NCI-H748 treated with DMSO at 0.1 percent for 48 hours (cell line): Measurements from ENCODE around the gene GMPR2.

Experiments
- DNase-seq: peaks from one replicate; lab custom pipeline; 2025; lab: John Stamatoyannopoulos, UW

The GMPR2 gene

DNA sequence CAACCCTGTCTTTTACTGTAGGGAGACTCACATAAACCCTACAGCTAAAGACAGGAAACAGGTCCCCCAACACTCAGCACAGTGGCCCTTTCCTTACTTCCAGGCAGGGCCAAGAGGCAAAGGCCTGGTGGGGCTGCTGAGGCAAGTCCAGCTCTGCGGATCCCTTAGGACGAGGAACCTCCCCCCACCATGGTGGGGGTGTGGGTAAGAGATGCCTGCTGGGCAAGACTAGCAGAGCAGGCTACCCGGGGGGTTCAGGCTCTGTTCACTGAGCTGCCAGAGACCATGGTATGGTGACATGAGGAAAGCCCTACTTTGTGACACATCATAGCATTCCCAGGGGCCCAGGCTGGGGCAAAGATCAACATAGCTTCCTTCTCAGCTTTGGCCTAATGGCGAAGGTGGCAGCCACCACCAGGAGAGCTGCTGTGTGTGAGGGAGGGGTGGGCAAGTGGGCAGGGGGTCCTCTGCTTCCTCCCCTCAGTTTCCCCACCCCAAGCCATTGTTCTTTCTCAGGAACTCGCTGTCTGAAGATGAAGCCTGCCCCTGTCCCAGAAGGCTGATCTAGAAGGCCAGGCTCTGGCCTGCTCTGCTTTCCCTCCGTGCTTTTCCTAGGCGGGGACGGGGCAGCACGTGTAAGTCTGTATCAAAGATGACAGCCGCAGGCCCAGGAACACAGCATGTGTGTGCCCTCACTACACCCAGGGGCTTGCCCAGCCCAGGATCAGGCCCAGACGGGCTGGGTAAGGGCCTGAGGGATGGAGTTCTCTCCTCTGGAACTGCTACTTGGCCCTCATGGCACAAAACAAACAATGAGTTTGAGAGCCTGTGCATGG is 19.8 kb downstream of the GMPR2 start:
- no peak for DNase-seq

DNA sequence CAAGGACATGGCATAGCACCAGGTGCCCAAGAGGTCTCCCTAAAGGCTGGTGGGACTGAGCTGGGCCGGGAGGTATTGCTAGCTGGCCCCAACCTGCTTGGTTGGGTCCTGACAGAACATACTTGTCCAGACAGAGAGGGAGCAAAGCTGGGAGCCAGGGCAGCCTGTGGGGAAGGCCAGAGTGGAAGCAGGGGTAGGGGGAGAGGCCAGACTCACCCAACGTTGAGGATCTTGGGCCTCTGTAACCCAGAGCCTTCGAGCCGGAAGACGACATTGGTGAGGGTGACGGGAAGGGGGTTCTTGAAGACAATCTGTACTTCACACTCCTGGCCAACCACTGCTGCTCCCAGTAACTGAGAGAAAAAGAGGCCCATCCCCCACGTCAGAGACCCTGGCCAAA is 21.2 kb downstream of the GMPR2 start:
- DNase-seq = no peak

DNA sequence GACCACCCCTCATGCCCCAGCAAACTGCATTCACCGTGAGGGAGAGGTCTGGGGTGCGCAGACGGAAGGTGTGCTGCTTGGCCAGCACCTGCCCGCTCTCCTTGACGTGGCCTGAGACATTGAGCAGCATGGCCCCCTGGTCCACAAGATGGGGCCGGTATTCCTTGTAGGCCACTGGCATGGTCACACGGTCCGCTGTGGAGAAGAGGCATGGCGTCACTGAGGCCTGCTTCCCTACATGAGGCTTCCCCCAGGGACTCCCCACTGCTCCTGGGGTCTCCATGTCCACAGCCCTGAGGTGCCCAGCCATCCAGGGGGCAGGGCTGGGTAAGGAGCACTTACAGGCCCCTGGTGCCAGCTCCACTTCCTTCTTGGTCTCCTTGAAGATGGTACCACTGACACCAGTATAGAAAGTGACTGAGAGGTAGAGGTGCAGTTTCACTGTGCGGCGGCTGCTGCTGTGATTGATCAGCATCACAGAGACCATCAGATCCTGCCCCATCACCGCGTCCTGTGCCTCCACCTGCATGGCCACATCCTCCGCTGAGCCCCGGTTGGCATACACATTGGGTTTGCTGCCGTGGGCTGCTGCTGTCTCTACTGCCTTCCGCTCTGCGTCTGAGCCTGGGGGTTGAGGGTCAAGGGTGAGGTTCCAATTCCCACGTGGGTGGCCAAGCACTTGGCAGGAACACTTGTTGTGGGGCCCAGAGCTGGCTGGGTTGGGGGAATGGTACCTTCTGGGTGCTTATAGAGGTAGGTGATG is 22.1 kb downstream of the GMPR2 start:
- no peak for DNase-seq

DNA sequence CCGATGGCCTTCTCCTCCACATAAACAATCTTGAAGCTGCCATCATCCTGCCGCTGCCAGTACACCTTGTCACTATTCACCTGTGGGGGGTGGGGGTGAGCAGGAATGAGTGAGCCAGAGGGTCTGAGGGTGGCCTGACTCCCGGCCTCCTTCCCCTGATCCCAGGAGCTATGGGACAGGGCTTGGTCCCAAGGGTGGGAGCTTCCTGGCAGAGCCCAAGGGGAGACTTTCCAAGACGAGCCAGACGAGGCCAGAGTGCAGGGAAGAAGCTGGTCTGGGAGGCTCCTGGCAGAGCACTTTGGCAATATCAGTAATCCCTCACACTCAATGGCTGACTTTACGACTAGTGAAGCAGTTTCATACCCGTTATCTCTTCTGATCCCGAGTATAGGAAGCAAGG is 22.7 kb downstream of the GMPR2 start:
- no peak for DNase-seq

DNA sequence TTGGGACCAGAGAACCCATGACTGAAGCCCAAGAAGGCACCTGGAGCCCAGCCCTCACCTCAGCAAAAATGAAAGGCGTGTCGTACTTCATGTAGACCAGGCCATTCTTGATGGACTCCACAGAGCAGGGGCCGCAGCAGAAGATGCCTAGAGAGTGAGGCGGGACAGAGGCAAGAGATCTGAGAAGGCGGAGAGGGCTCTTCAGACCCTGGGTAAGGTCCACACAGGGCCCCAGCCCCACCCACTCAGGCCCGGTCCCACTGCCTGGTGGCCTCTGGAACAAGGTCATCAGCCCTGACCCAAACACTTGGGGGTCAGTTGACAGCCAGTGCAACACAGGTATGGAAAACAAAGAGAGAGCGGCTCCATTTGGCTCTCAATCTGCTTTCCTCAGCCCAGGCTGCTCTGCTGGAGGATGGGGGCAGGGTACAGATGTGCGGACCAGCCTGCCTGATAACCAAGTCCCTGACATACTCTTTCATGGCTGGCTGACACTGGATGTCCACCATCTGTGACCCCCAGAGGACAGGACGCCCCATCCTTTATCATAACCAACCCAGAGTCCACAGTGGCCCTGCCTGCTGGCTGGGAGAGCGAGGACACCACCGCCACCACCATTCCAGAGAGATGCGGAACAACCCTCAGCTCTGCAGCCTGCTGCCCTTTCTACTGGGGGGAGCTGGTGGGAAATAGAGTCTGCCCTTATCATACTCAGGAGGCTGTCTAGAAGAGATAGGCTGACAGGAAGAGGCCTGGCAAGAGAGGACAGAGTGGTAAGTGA is 23.4 kb downstream of the GMPR2 start:
- DNase-seq = no peak

DNA sequence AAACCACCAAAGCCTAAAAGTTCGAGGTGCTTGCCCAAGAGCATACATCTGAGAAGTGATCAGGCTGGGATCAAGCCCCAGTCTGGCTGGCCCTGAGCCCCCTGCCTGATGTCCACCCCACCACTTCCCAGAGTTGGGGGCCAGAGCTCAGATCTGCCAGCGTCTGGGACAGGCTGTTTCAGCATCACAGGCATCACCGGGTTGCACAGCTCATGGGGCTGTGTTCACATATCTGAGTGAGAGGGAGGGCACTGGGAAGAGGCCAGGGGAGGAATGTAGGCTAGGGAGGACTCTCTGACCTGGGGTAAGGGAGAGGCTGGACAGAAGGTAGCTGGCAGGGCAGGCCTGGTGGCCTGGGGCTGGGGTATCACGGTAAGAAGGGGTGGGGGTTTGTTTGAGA is 24.2 kb downstream of the GMPR2 start:
- no peak for DNase-seq

DNA sequence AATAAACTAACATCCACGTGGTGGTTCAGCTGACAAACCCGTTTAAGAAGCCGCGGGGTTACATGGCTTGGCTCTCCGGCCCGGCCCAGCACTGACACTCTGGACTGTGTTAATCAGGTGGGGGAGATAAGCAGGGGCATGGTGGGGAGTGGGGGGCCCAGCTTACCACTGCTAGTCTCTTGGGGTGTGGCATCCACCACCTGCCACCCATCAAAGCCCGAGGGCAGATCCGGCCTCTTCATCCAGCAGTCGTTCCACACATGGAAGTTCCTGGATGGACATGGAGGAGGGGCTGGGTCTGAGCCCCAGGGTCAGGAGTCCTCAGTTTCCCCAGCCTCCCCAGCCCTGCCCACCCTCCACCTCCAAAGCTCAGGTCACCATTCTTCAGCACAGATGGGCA is 25.4 kb downstream of the GMPR2 start:
- no peak for DNase-seq

DNA sequence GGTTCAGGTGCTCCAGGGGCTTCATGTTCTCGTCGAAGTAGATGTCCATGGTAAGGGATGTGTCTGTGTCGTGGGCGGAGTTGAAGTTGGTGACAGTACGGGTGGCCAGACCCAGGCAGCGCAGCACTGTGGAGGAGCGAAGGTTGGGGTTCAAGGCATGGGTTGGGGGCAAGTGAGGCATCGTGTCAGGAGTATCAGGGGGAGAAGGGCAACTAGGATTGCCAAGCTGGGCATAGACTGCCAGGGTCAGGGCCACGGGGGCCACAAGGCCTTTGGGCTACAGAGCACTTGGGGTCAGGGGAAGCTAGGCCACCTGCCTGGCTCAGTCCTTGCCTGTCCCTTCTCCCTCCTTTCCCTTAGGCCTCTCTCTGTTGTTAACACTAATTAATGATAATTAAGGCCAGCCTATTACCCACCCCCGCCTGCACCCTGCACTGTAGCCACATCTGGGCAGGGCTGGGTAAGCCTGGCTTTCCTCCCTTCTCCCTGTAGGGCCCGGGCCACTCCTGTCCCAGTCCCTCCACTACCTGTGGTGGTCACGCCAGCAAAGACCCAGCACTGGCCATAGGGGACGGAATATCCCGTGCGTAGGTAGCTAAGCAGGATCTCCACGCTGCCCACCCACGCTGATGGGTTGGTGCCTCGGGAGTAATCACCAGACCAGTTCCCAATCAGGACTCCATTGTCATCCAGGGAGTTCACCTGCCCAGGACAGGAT is 26.0 kb downstream of the GMPR2 start:
- DNase-seq = no peak

DNA sequence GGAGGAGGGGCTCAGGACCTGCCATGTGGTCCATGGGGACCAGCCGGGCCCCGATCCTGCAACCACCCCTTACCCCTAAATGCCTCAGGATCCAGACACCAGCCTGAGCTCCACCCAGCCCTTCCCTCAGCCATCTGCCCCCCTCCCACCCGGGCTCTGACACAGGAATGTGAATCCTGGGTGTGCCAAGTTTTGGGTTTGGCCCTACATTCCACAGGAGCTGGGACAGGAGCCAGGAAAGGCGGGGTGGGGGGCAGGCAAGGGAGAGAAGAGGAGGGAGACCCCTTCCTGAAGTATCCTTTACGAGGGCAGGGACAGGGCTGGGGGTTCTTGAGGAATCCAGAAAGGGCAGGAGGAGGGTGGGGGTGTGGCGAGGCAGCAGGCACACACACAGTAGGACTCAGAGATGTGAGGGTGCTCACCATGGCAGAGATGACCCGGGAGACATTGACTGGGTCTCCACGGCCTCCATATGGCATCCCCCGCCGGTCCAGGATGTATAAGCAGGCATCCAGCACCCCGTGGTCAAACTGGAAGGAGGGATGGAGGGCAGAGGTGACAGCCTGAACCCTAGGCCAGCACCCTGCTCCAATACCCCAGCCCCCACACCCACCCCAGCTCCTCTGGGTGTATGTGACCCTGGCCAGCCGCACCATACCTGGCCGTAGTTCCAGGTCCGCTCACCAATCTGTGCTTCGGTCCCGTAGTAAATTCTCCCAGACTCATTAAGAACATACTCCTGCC is 26.7 kb downstream of the GMPR2 start:
- no peak for DNase-seq

DNA sequence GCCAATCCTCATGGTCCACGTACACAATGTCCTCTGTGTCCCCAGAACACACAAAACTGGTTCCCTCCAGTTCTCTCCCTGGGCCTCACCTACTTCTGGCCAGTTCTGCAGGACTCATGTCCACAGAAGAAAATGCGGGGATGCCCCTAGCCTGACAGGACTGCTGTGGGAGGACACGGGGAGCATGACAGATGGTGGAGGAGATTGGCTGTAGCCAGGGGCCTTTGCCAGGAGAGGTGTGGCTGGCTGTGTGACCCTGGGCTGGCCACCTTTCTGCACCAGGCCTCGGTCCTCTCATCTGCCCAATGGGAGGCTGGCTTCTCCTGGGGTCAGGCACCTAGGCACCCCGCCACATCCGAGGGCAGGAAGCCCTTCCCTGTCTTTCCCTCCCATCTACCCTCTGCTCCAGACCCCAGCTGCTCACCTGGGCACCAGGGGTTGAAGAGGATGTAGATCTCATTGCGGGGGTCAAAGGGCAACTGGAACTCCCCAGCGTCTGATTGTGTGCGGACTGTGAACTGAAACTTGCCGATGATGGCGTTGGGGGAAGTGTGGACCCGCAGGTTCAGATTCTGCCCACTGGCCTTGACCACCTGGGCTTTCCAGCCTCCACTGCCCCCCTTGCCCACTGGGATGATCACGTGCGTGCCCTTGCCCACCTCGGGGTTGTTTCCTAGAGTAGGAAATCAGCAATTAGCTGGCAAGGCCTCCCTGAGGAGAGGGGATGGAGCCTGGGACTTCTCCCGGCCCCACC is 27.5 kb downstream of the GMPR2 start:
- DNase-seq = no peak

DNA sequence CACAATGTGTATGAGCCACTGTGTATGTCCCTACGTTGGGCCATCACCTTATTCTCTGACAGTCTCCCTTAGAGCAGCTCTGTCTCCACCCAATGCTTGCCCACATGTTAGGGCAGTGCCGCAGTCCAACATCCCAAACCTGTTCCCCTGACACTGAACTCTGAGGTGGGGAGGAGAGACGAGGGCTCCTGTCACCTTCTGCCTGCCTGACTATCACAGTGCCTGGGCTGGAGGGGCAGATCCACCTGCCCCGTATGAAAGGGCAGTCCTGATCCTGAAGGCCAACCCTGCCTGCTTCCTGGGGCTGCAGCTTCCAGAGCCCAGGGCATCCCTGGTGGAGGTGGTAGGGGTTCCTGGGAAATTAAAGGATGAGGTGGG is 28.0 kb downstream of the GMPR2 start:
- no peak for DNase-seq

DNA sequence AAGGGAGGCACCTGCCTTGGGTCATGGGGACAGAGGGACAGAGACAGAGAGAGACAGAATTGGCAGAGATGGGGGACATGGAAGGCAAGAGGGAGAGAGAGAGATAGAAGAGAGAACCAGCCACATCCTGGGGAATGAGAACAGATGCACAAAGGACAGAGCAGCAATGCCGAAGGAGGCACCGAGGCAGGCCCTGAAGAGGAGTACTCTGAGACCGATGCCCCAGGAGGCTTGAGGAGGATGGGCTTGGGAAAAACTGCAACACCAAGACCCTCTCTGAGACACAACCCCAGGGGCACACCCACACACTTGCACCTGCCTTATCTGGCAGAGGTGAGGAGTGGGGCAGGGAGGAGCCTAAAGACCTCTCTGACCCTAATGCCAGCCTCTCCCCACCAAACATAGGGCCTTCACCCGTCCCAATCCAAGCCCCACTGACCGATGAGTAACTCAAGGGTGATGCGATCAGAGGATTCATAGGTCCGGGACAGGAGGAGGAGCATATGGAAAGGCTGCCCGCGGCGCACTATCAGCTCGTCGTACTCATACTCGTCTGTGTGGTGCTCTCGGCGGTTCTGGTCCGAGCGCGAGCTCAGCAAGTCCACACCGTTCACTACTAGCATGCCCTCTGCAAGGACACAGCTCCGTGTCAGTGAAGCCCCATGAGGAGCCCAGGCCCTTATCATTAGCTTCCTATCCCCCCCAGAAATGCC is 28.7 kb downstream of the GMPR2 start:
- no peak for DNase-seq

DNA sequence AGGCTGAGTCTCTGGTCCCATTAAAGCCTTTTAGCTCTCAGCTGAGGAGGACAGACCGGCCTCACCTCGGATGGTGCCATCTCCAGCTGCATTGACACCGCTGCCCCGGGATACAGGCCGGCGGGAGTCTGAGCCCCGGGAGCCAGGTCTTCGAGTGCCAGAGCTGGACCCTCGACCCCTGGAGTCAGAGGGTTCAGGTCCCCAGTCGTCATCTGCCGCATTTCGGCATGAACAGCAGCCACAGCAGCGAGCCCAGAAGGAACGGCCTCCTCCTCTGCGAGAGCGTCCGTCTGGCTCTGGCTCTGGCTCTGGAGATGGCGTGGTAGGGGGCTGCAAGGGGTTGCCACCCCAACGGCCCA is 29.2 kb downstream of the GMPR2 start:
- DNase-seq = no peak

DNA sequence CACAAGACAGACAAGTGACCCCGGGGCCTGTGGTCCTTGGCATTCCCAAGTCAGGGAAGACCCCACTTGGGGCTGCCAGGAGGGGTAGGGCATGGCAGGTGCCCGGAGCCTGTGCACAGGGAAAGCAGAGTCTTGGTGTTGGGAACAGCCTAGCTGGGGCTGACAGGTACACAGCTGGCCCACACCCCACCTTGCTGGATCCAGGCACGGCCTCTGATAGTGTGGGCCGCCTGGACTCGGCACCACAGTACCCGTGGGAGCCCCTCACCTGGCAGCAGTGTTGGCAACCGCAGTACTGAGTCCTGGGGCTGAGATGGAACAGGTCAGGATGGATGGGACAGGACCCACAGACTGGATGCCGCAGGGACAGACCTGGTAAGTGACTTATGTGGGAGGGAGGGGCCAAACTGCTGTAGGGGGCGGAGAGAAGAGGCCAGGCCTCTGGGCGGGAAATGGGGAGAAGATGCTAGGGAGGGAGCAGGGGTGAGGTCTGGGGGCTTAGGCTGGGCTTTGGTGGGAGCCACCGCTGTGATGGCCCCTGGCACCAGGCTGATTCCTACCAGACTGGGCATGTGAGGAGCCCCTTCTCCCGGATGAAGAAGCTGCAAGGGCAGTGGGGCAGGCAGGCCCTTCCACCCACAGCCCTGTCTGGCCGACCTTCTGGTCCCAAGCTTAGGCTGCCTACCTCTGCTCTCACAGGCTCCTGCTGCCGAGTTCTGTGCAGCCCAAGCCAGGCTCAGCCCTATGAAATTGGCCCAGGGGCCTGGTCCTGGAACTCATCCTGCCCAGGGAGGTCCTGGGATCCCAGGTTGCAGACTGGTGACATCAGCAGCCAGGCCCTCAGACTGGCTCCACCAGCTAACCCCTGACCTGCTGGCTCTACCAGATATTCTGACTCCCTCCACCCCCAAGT is 30.3 kb downstream of the GMPR2 start, which contains the start of gene TGM1:
TSS of gene TGM1 (minus strand) at position 357 of the 913 bp plus-strand sequence. CDS start 825 bp downstream, outside the sequence.
- no peak for DNase-seq

DNA sequence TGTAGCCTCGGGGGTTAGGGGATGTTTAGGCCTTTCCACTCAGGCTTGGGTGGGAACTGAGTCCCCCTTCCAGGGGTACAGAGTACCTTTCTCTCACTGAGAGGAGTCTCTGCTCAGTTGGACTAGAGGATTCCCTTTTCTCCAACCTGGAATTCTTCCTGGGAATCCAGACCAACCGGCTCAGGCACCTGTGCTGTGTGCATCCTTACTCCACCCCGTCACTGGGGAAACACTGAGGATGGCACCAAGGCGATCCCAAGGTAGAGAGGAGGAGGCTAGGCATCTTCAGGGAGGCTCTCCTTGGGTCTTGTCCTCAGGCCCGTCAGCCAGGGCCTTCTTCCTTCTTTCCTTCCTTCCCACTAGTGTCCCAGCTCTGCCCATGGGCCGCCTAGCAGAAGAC is 31.1 kb downstream of the GMPR2 start:
- no peak for DNase-seq

DNA sequence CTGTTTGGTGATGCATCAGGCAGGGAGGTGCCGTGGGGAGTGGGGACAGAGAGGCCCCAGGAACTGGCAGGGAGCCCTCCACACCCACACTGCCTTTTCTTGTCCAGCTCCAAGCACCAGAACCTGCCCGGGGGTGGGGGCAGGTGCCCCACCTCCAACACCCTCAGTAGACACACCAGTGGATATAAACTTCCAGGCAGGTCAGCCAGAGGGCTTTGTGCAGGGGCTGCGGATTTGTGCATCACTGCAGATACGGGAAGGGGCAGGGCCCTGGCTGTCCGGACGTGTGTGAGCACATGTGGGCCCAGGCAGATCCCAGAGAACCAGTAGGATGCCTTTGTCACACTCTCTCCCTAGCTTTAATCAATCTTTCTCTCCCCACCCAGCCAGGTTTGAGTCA is 31.6 kb downstream of the GMPR2 start:
- no peak for DNase-seq

DNA sequence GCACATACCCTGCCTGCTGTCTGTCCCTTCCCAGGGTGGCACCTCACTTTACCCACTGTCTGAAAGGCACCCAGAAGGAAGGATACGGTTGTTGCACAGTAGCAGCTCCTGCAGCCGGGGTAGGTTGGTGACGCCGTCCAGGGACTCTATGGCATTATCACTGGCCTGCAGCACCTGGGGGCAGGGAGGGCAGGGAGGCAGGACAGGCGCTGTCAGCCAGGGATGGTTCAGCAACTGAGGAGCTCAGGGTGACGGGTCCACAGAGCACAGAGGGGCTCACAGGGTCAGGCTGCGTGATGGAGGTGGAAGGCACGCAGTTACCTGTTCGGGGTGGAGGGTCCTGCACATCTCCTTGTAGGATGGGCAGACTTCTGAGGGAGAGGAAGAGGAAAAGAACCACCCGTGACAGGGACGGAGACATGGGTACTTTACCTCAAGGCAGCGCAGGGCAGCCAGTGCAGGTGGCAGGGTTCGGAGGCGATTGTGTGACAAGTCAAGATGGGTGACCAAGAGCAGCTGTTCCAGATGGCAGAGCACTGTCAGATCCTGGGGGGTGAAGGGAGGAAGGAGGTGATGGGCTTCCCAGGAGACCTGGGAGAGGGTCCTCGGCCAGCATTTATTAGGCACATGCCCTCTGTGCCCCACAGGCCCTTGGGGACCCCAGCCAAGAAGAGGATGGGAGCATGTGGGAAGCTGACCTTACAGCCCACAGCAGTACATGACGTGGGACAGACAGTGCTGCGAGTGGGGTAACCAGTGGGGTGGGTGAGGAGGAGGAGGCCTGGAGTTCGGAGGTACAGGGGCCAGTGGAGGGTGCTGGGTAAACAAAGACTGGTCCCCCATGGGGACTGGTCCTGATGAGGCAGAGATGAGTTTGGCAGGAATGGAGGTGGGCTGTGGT is 33.9 kb downstream of the GMPR2 start:
- no peak for DNase-seq

DNA sequence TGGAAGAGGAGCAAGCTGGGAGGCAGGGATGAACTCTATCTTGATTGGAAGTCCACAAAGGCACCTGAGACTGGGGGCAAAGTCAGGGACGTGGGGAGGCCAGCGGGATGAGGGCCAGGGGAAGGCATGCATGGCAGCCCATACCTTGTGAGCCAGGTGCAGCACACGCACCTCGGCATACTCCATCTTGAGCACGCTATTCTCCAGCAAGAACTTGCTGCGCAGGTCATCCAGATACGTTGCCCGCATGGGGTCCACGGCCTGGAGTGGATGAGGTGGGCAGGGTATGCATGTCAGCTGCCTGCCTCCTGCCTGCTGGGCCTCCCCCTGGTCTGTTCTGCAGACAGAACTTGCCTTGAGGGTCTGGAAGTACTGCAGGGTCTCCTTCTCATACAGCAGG is 34.8 kb downstream of the GMPR2 start:
- DNase-seq = no peak
